WI38 (cell line): ENCODE measurements around the gene CDK17.
"Not testable (repeated sequence)": the region's sequence is repeated elsewhere in the genome, so short reads cannot be mapped to it uniquely, and the experiment has no call there.

ENCODE experiments used
- H3K4me3 ChIP-seq: 2 replicates; pipeline ENCODE4 v1.5.1; 2011; ENCODE audit warnings: low read depth, mild to moderate bottlenecking, control low read depth, low read length
- CTCF ChIP-seq: IDR thresholded peaks from 2 replicates; pipeline ENCODE4 v1.5.1; 2012; ENCODE audit warnings: low read depth, mild to moderate bottlenecking, control low read depth, low read length

The CDK17 gene

GRCh38 chr12:96327346-96327745 lies 72.9 kb downstream of the CDK17 start:
- no peak for TF ChIP-seq CTCF
- no peak overlapping the region for H3K4me3 ChIP-seq

GRCh38 chr12:96326628-96327227 lies 73.5 kb downstream of the CDK17 start:
- H3K4me3 ChIP-seq = no peak overlapping the region
- no peak for TF ChIP-seq CTCF

GRCh38 chr12:96323906-96324305 lies 76.3 kb downstream of the CDK17 start:
- H3K4me3 ChIP-seq = no peak overlapping the region
- no peak for TF ChIP-seq CTCF

GRCh38 chr12:96322720-96323119 lies 77.5 kb downstream of the CDK17 start:
- H3K4me3 ChIP-seq = no peak overlapping the region
- no peak for TF ChIP-seq CTCF

GRCh38 chr12:96321941-96322340 lies 78.3 kb downstream of the CDK17 start:
- TF ChIP-seq CTCF = no peak
- H3K4me3 ChIP-seq = no peak overlapping the region

- H3K4me3 ChIP-seq = not testable (repeated sequence)
Measured at GRCh38 chr12:96317801-96318200, 82.4 kb downstream of the CDK17 start.

GRCh38 chr12:96315741-96316481 lies 84.3 kb downstream of the CDK17 start:
- not testable (repeated sequence) for H3K4me3 ChIP-seq

- H3K4me3 ChIP-seq = no peak overlapping the region
- no peak for TF ChIP-seq CTCF
Measured at GRCh38 chr12:96314723-96315122, 85.5 kb downstream of the CDK17 start.
